Naive thymus-derived CD4-positive, alpha-beta T cell (primary cell): ENCODE data around the gene MAVS. TPM values are rescaled to one million over a fixed set of nuclear protein-coding genes. Genes with fewer than 3 reads are reported as not detected.

ENCODE experiments used
- ATAC-seq: fragments of 150-1000 bp; cut with Tn5 transposase; 2 replicates; pipeline ENCODE4 v1.10.0; 2021; ENCODE audit warnings: mild to moderate bottlenecking, moderate library complexity
- CTCF ChIA-PET: fragments of 350-600 bp; sonication (Branson Sonifier 250); formaldehyde crosslinking; loops from one replicate; lab custom pipeline; 2021; ENCODE audit warnings: antibody characterized with exemption; lab: Charles Lee
- POLR2A ChIA-PET: fragments of 350-600 bp; sonication (Branson Sonifier 250); formaldehyde crosslinking; loops from one replicate; lab custom pipeline; 2021; ENCODE audit warnings: antibody characterized with exemption, inconsistent platforms; lab: Charles Lee
- DNase-seq, 9 donors: peaks; one replicate each; pipeline versions ENCODE4 v3.0.0 to v3.0.0-alpha.2; 2020 to 2022; ENCODE audit warnings: mixed read lengths in 1 of 9
- H3K27ac ChIP-seq: one replicate; pipeline ENCODE4 v1.7.0; 2013; ENCODE audit warnings: mild to moderate bottlenecking, low read depth, low read length, moderate library complexity
- H3K27me3 ChIP-seq, 2 donors: one replicate each; pipeline ENCODE4 v1.7.0; 2013; ENCODE audit warnings: low read length in 2 of 2, mild to moderate bottlenecking in 2 of 2, moderate library complexity in 2 of 2; ENCODE audit not compliant: control insufficient read depth in 2 of 2, insufficient read depth in 2 of 2
- H3K36me3 ChIP-seq, 3 experiments: 1 replicate in 2 of 3; 2 replicates in 1 of 3; pipeline ENCODE4 v1.7.0; 2013; ENCODE audit warnings: low read length in 3 of 3, mild to moderate bottlenecking in 3 of 3, moderate library complexity in 1 of 3; ENCODE audit not compliant: insufficient read depth in 3 of 3, control insufficient read depth in 2 of 3
- H3K4me1 ChIP-seq, 2 donors: one replicate each; pipeline ENCODE4 v1.7.0; 2013; ENCODE audit warnings: low read length in 2 of 2, mild to moderate bottlenecking in 2 of 2, moderate library complexity in 1 of 2; ENCODE audit not compliant: control insufficient read depth in 2 of 2, insufficient read depth in 2 of 2
- H3K4me3 ChIP-seq: 2 replicates; pipeline ENCODE4 v1.7.0; 2013; ENCODE audit warnings: mild to moderate bottlenecking, low read length
- H3K9me3 ChIP-seq, 3 experiments: 1 replicate in 2 of 3; 2 replicates in 1 of 3; pipeline ENCODE4 v1.7.0; 2013; ENCODE audit warnings: low read length in 3 of 3; ENCODE audit not compliant: control insufficient read depth in 2 of 3
- H3K27ac Mint-ChIP-seq, 9 donors: one replicate each; pipeline ENCODE4 v1.8.0; 2020 to 2022; ENCODE audit warnings: mixed read lengths in 9 of 9, mild to moderate bottlenecking in 8 of 9, moderate library complexity in 5 of 9, inconsistent platforms in 2 of 9
- H3K27me3 Mint-ChIP-seq, 5 donors: one replicate each; pipeline ENCODE4 v1.8.0; 2021 to 2022; ENCODE audit warnings: mixed read lengths in 5 of 5, mild to moderate bottlenecking in 1 of 5
- H3K36me3 Mint-ChIP-seq, 5 donors: one replicate each; pipeline ENCODE4 v1.8.0; 2020 to 2022; ENCODE audit warnings: mixed read lengths in 5 of 5, mild to moderate bottlenecking in 3 of 5, inconsistent platforms in 1 of 5
- H3K4me1 Mint-ChIP-seq, 7 donors: one replicate each; pipeline ENCODE4 v1.8.0; 2020 to 2022; ENCODE audit warnings: mixed read lengths in 7 of 7, mild to moderate bottlenecking in 3 of 7, inconsistent platforms in 1 of 7
- H3K4me3 Mint-ChIP-seq, 10 donors: one replicate each; pipeline ENCODE4 v1.8.0; 2020 to 2022; ENCODE audit warnings: mild to moderate bottlenecking in 10 of 10, mixed read lengths in 10 of 10, moderate library complexity in 6 of 10, inconsistent platforms in 2 of 10
- H3K9me3 Mint-ChIP-seq, 11 donors: one replicate each; pipeline ENCODE4 v1.8.0; 2020 to 2022; ENCODE audit warnings: mixed read lengths in 11 of 11, mild to moderate bottlenecking in 4 of 11, inconsistent platforms in 1 of 11, moderate library complexity in 1 of 11
- intact Hi-C, 2 donors: fragments of 100-400 bp; cut with micrococcal nuclease; formaldehyde crosslinking; loops; one replicate each; pipeline ENCODE4 v1.15.1; 2023
- polyA plus RNA-seq, 2 donors: library from polyadenylated mRNA; unstranded; fragments of 300-500 nt; fragmentation: Illumina TruSeq; gene quantifications; one replicate each; pipeline ENCODE4 v1.2.3, GENCODE V29; 2021
- total RNA-seq, 6 experiments: library from RNA in 5 of 6; stranded (reverse) in 5 of 6; gene quantifications; 1 replicate in 5 of 6; 2 replicates in 1 of 6; pipeline ENCODE4 v1.2.3 and lab custom pipeline; 2021 to 2026

Gene MAVS
- total and polyA plus RNA-seq, 7 experiments from 2014 or later, result 3.5 to 49.9 (median 26.4) TPM

DNA sequence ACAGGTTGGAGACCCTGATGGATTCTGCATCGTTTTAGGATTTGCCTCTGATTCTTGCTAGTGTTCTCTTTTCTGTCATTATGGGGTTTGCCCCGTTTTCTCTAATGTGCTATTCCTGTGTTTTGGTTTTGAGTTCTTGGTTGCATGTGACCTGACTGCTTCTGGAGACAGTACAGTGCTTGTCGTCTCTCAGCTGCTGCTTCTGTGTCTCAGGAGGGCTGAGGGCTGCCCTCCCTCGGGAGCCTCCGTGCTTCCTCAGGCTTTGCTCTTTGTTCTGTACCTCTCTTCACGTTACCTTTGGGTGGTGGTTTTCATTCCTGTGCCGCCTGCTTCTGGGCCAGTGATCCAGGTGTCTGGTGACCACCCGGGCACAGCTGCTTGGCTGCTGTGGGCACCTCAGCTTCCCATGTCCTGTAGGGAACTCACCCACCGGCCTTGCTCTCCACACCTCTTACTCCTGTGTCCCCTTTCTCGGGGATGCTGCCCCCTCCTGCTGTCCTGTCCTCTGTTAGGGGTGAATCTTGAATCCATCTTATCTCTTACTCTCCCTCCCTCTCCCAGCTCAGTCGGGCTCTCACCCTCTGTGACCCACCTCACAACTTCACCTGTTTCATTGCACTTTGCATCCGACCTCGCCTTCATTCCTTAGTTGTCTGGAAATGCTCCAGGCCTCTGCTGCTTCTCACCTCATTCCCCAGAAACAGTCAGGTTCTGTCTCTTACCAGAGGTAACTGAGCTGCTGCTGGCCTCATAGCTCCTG lies 75.8 kb downstream of the MAVS start:
- Mint-ChIP-seq H3K4me3 (no peak overlapping the region), H3K27me3 (no peaks in the 10 kb centered on the region), H3K9me3 (peaks cover 0 to 3% (median 0%) of the 10 kb centered on the region in 11 donors), H3K36me3 (peaks cover 12 to 24% (median 14%) of the 10 kb centered on the region in 5 donors), H3K27ac (peak overlapping the region; percentile 26 to 92 (median 81)), H3K4me1 (peaks cover 22 to 51% (median 26%) of the 10 kb centered on the region in 7 donors)
- no peaks in the 10 kb centered on the region for H3K4me1 ChIP-seq
- peaks cover 3 to 39% (median 11%) of the 10 kb centered on the region in 3 experiments for H3K36me3 ChIP-seq
- ChIA-PET CTCF (no interaction called here), POLR2A (no interaction called here)
- H3K9me3 ChIP-seq, result no peaks in the 10 kb centered on the region
- intact Hi-C loops, result no loop called here
- DNase-seq, result no peak
- H3K27me3 ChIP-seq, result no peaks in the 10 kb centered on the region
- H3K4me3 ChIP-seq, result no peak overlapping the region
- no peak overlapping the region for H3K27ac ChIP-seq
- no peak for ATAC-seq

DNA sequence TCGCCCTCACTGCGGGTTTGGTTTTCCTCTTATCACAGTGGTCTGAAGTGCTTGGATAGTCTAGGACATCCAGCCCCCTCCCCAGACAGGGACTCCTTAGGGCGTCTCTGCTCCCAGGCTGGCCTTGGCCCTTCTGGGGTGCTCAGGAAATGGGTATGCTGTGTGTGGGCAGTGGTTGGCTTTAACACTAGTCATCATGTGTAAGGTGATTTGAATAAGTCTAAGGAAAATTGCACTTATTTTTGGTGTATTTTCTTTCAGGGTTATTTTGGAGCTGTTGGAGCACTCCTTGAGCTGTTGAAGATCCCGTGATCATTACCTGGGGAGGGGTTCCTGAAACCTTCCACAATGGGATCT lies 76.3 kb downstream of the MAVS start:
- H3K9me3 ChIP-seq, result no peaks in the 10 kb centered on the region
- no peaks in the 10 kb centered on the region for H3K27me3 ChIP-seq
- ChIA-PET POLR2A (no interaction called here), CTCF (no interaction called here)
- peak overlapping the region in 8 of 9 donors; percentile 26 to 85 (median 72) for H3K27ac Mint-ChIP-seq
- intact Hi-C loops, result no loop called here
- H3K4me3 ChIP-seq, result no peak overlapping the region
- H3K27me3 Mint-ChIP-seq, result no peaks in the 10 kb centered on the region
- no peak for DNase-seq
- no peaks in the 10 kb centered on the region for H3K4me1 ChIP-seq
- peaks cover 3 to 39% (median 11%) of the 10 kb centered on the region in 3 experiments for H3K36me3 ChIP-seq
- H3K27ac ChIP-seq, result peak overlapping the region; percentile 8
- peaks cover 0 to 3% (median 0%) of the 10 kb centered on the region in 11 donors for H3K9me3 Mint-ChIP-seq
- peaks cover 12 to 23% (median 14%) of the 10 kb centered on the region in 5 donors for H3K36me3 Mint-ChIP-seq
- H3K4me1 Mint-ChIP-seq, result peaks cover 24 to 55% (median 28%) of the 10 kb centered on the region in 7 donors
- no peak overlapping the region for H3K4me3 Mint-ChIP-seq
- ATAC-seq, result no peak

DNA sequence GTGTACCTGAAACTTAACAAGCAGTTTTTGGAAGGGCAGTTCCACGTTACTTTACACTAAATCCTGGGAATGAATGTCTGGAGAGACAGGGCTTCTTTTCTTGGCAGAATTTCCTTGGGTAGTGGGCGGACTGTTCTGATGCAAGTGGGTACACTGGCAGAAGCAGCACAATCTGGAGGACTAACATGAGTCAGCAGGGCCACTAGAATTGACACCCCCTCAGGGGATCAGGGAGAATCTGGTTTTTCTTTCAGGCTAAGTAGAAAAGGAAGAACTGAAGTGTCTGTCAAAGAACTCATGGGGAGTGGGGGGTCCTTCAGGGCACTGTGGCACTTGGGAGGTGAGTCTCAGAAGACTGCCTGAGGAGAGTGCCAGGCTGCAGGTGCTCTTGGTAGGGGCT lies 77.2 kb downstream of the MAVS start:
- H3K4me3 Mint-ChIP-seq, result no peak overlapping the region
- no peaks in the 10 kb centered on the region for H3K27me3 ChIP-seq
- ChIA-PET POLR2A (no interaction called here), CTCF (no interaction called here)
- peaks cover 0 to 3% (median 0%) of the 10 kb centered on the region in 11 donors for H3K9me3 Mint-ChIP-seq
- no peaks in the 10 kb centered on the region for H3K4me1 ChIP-seq
- DNase-seq (no peak), ATAC-seq (no peak)
- no peak overlapping the region for H3K27ac ChIP-seq
- H3K27ac Mint-ChIP-seq, result peak overlapping the region in 8 of 9 donors; percentile 25 to 83 (median 56)
- intact Hi-C loops, result no loop called here
- peaks cover 6 to 20% (median 9%) of the 10 kb centered on the region in 5 donors for H3K36me3 Mint-ChIP-seq
- no peaks in the 10 kb centered on the region for H3K27me3 Mint-ChIP-seq
- peaks cover 29 to 58% (median 32%) of the 10 kb centered on the region in 7 donors for H3K4me1 Mint-ChIP-seq
- H3K36me3 ChIP-seq, result peaks cover 3 to 33% (median 8%) of the 10 kb centered on the region in 3 experiments
- no peaks in the 10 kb centered on the region for H3K9me3 ChIP-seq
- no peak overlapping the region for H3K4me3 ChIP-seq

DNA sequence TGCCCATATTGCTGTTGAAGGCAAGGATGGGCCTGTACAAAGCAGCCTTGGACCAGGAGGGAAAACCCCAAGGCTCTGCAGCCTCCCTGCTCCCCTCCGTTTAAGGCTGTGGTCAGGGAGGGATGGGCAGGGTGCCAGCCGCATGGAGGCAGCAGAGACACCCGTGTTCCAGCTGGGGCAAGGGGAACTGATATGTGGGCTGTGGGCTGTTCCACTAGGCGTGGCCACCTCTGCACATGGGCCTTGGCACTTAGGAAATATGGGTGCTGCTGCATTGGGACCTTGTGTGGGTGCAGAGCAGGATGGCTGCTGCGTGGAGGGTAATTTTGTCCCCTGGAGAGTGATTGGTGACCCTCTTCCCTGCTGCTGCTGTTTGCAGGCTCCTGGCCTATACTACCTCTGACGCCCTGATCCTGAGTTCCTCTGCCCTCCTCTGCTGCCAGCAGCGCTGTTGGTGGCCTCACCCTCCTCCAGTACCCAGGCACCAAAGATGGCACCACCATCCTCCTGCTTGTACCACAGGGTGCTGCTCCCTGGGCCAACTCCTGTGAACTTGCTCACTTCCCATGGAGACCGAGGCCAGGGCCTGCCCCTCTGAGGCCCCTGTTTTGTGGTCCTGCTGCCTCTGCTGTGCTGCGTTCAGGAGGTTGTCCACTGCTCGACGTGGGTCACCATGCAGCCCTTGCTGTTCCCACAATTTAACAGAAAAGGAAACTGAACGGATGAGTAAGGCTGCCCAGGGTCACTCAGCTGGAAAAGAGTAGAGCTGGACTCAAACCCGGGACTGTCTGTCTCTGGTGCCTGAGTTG lies 77.9 kb downstream of the MAVS start:
- DNase-seq, result no peak
- no peak overlapping the region for H3K4me3 Mint-ChIP-seq
- Histone ChIP-seq H3K36me3 (peaks cover 1 to 31% (median 3%) of the 10 kb centered on the region in 3 experiments), H3K27ac (no peak overlapping the region), H3K4me3 (no peak overlapping the region), H3K4me1 (no peaks in the 10 kb centered on the region), H3K9me3 (no peaks in the 10 kb centered on the region), H3K27me3 (no peaks in the 10 kb centered on the region)
- H3K4me1 Mint-ChIP-seq, result peaks cover 24 to 59% (median 32%) of the 10 kb centered on the region in 7 donors
- intact Hi-C loops, result loop anchor here in 1 of 2 donors (5.0 kb wide), 1 partner anchor 37 kb away; the partner anchor contains the start of gene PANK2
- H3K9me3 Mint-ChIP-seq, result peaks cover 0 to 3% (median 0%) of the 10 kb centered on the region in 11 donors
- H3K27me3 Mint-ChIP-seq, result no peaks in the 10 kb centered on the region
- H3K27ac Mint-ChIP-seq, result peak overlapping the region in 8 of 9 donors; percentile 56 to 86 (median 81)
- peaks cover under 1 to 16% (median 7%) of the 10 kb centered on the region in 5 donors for H3K36me3 Mint-ChIP-seq
- ChIA-PET CTCF (interaction anchor here (0.6 kb wide), 1 partner anchor 133 kb away, joined by 3 read pairs; no protein-coding TSS in a partner anchor), POLR2A (no interaction called here)
- ATAC-seq, result peak; percentile 63

DNA sequence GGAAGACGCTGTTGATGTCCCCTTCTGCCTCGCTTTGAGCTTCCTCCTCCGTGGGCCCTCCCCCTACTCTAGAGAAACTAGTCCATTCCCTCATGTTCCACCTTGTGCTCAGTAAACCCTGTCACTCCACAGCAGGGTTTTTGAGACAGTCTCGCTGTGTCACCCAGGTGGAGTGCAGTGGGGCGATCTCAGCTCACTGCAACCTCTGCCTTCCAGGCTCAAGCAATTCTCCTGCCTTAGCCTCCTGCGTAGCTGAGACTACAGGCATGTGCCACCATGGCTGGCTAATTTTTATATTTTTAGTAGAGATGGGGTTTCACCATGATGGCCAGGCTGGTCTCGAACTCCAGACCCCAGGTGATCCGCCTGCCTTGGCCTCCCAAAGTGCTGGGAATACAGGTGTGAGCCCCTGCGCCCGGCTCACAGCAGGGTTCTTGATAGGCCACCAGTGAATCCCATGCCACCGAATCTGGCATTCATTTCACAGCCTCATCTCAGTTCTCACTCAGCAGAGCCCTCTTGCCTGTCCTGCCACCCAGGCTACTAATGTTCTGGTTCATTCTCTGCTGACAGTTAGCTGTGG lies 78.6 kb downstream of the MAVS start:
- no peak overlapping the region for H3K27ac ChIP-seq
- POLR2A ChIA-PET, result no interaction called here
- CTCF ChIA-PET, result interaction anchor here (0.6 kb wide), 1 partner anchor 133 kb away, joined by 3 read pairs; no protein-coding TSS in a partner anchor

More for the DNA sequence above, 78.6 kb downstream of the MAVS start:
- Histone ChIP-seq H3K9me3 (no peaks in the 10 kb centered on the region), H3K4me1 (no peaks in the 10 kb centered on the region), H3K36me3 (peaks cover 0 to 31% (median 3%) of the 10 kb centered on the region in 3 experiments), H3K4me3 (no peak overlapping the region), H3K27me3 (no peaks in the 10 kb centered on the region)
- intact Hi-C loops, result loop anchor here in 1 of 2 donors (5.0 kb wide), 1 partner anchor 38 kb away; the partner anchor contains the start of gene PANK2
- Mint-ChIP-seq H3K27ac (peak overlapping the region in 8 of 9 donors; percentile 68 to 86 (median 80)), H3K27me3 (no peaks in the 10 kb centered on the region), H3K9me3 (peaks cover 0 to 3% (median 0%) of the 10 kb centered on the region in 11 donors), H3K4me3 (no peak overlapping the region), H3K4me1 (peaks cover 29 to 65% (median 39%) of the 10 kb centered on the region in 7 donors), H3K36me3 (peaks cover 0 to 16% (median 7%) of the 10 kb centered on the region in 5 donors)
- no peak for DNase-seq
- no peak for ATAC-seq
